GM19468 (cell line): ENCODE results near the gene F5.
"Not testable (repeated sequence)": the region's sequence is repeated elsewhere in the genome, so short reads cannot be mapped to it uniquely, and the experiment has no call there.

Experiments used
- ATAC-seq: cut with Tn5 transposase; IDR thresholded peaks from one replicate; pipeline ENCODE4 v1.9.1; 2021; ENCODE audit warnings: mild to moderate bottlenecking, moderate library complexity, moderate number of reproducible peaks; ENCODE audit not compliant: unreplicated experiment; ENCODE audit errors: extremely low read depth

The F5 gene

GRCh38 chr1:169548282-169548681, 38.0 kb downstream of the F5 start:
- no peak for ATAC-seq

- ATAC-seq, result no peak
These were observed 39.9 kb downstream of the F5 start for GRCh38 chr1:169546087-169546995.

DNA sequence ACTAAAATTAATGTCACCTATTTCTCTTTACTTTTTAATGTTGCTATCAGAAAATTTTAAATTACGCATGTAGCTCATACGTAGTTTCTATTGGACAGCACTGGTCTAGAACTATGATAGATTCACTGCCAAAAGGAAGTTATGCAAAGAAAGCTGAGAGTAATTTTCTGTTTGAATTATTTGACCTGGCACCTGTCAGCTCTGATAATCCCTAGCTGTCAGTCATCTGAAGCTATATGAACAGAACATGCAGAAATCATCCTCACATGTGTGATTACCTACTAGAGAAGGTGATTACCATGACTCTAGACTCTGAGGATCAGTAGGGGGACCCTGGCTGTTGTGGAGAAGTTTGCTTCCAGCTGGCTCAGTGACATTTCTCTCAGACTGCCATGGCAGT, 40.8 kb downstream of the F5 start:
- no peak for ATAC-seq

- ATAC-seq, result no peak
These were observed 47.0 kb downstream of the F5 start for GRCh38 chr1:169538998-169539871.

GRCh38 chr1:169534653-169535052, 51.6 kb downstream of the F5 start:
- no peak for ATAC-seq

GRCh38 chr1:169533528-169534190, 52.6 kb downstream of the F5 start:
- ATAC-seq, result not testable (repeated sequence)

DNA sequence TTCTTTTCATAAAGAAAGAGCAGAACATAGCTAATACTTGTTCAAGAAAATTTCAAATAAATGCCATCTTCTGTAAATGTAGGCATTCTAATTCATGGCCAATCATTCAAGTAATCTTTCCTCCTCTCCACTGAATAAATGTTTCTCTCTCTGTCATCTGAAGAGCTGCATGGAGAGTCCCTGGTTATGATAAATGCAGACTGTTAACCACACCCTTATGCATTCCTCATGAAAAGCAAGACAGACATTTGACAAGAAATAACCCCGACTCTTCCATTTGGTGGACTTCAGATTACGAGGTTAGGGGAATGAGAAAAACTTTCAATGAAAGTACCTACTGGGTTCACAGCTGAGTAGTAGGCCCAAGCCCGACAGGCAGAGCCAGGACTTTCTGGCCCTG, 55.8 kb downstream of the F5 start:
- no peak for ATAC-seq

DNA sequence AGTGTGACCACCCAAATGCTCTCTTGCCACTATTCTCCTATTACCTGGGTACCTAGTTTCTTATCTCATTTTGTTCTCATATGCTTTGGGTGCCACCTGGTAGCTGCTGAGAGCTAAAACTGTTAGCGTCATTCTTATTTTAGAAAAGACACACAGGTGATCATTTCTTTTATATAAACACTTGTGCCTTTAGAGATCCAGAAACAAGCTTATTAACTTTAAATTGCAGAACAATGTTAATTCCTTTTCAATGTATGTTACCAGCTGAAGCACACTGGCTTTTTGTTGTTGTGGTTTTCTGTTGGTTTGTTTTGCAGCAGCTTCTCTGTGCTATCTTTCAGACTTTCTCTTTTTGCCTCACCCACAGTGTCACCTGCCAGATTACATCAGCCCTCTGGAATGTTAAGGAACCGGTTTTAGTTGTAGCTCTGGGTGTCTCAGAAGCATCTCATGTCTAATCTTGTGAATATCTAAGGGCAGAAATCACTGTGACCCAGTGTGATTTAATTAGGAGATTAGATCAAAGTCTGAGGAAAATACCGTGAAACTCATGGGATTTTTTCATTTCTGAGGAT, 57.1 kb downstream of the F5 start:
- ATAC-seq, result no peak

DNA sequence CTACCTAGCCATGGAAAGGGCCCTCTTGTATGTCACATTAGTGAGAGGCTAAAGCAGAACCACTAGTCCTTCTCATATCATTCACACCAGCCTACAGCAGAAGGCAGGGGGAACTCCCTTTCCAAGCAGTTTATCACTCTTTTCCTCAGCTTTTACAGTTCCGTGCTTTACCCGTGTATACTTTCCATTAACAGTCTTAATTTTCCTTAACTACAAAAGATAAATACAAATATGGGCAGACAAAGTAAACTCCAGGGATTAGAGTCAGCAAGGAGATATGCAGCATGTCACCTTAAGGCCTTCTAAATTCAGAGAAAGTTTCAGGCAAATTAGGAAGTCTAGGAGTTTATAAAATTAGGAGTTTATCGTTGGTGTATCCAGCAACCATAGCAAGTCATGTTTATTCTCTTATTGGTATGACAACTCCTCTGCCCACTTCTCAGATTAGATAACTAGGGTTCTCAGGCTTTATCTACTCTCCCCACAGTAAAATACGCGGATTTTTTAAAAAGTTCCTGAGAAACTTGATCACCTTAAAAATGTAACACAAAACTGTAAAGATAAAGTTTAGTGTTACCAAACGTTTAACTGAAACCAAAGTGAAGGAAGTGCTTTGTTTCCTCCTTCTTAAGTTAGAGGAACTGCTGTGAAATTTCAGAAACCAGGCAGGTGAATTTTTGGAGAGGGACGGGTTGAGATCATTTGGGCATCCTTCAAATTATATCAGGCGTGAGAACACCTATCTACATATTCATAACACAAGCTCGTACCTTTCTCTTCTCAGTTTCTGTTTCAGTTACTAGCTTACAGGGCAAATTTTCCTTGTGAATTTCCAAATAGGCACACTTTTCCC, 57.8 kb downstream of the F5 start:
- peak; percentile 33 for ATAC-seq

- no peak for ATAC-seq
These were observed 58.6 kb downstream of the F5 start for GRCh38 chr1:169527451-169528214.

GRCh38 chr1:169527001-169527400, 59.3 kb downstream of the F5 start:
- ATAC-seq, result no peak

- no peak for ATAC-seq
These were observed 60.0 kb downstream of the F5 start for GRCh38 chr1:169526120-169526832.

DNA sequence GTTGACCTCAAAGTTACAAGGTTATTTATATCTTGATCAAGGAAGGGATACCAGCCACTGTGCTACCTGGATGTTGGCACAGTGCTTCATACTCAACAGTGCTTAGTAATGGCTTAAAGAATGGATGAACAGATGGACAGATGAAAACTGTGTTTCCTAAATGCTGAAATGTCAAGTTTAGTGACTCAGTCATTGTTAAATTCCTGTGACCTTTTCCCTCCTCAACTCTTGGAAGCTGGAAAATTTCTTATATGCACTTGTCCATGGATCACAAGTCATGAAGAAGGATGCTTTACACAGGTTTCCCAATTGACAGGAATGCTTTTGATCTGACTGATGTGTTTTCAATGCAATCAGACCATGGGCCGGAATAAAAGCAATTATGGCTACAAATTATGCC, 60.9 kb downstream of the F5 start:
- ATAC-seq, result no peak

- ATAC-seq, result no peak
These were observed 62.4 kb downstream of the F5 start for GRCh38 chr1:169523904-169524303.

- no peak for ATAC-seq
These were observed 65.1 kb downstream of the F5 start for GRCh38 chr1:169521226-169521625.

DNA sequence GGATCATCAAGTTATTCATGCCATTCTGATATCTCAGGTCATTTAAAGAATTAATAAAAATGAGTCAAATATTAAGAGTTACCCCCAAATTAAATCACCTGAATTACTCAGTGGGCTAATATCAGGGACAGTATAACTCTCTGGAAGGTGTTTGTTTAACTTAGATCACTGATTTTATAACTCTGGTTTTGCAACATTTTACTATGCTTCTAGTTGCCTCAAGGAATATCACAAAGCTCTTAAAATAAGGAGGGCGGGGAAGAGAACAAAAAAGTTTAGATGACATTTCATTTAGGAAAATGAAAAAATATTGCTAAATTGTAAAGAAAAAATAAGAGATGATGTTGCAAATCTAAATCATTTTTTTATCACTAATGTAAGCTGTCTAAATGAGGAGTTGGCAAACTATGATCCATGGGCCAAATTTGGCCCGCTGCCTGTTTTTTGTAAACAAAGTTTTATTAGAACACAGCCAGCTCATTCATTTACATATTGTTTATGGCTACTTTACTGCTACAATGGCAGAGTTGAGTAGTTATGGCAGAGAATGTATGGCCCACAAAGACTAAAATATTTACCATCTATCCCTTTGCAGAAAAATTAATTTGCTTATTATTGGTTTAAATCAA, 68.6 kb downstream of the F5 start:
- no peak for ATAC-seq

DNA sequence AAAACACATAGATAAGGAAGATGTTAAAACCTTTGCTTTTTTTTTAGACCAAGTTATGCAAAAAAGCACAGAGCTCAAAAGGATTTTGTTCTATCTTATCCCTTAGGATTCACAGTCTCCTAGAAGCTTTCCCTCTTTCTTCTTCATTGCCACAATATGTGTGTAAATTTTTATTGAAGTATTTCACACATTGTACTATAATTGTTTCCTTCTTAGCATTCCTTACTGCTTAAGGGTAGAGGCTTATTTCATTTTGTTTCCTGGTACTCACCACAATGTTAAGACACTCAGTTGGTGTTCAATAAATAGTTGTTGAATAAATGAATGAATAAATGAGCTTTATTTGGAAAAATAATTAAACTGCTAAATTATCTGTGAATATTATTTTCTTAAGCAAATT, 70.6 kb downstream of the F5 start:
- ATAC-seq, result no peak
